ENCODE results near the gene FBN3. TPM values are rescaled to one million over a fixed set of nuclear protein-coding genes. Genes with fewer than 3 reads are reported as not detected.

The FBN3 gene
- total RNA-seq, 1 donor from 2014 or later: 63.7 TPM

DNA sequence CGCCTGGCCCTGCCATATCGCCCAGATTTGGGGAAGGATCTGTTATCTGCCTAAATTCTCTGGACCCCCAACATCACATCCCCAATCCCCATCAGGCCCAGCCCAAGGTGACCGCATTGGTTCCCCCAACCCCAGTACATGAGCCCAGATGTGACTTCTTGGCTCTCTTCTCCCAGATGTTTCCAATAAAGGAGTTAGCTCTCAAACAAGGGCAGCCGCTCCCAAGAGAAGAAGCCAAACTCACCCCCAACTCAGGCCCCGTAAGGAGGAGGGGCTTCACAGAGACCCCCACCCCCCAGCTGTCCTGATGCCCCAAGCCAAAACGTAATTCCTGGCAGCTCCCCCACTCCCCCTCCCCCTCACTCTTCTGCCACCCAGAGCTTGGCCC, 6.9 kb downstream of the FBN3 start:
- Mint-ChIP-seq H3K27ac (peak overlapping the region; percentile 46), H3K4me1 (ENCODE audit: unreplicated experiment) (peaks cover 24% of the 10 kb centered on the region), H3K9me3 (no peaks in the 10 kb centered on the region), H3K27me3 (no peaks in the 10 kb centered on the region), H3K4me3 (peak overlapping the region; percentile 46), H3K36me3 (peaks cover 5% of the 10 kb centered on the region)
- TF ChIP-seq, protein P1, sequence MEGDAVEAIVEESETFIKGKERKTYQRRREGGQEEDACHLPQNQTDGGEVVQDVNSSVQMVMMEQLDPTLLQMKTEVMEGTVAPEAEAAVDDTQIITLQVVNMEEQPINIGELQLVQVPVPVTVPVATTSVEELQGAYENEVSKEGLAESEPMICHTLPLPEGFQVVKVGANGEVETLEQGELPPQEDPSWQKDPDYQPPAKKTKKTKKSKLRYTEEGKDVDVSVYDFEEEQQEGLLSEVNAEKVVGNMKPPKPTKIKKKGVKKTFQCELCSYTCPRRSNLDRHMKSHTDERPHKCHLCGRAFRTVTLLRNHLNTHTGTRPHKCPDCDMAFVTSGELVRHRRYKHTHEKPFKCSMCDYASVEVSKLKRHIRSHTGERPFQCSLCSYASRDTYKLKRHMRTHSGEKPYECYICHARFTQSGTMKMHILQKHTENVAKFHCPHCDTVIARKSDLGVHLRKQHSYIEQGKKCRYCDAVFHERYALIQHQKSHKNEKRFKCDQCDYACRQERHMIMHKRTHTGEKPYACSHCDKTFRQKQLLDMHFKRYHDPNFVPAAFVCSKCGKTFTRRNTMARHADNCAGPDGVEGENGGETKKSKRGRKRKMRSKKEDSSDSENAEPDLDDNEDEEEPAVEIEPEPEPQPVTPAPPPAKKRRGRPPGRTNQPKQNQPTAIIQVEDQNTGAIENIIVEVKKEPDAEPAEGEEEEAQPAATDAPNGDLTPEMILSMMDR (conservative IDR thresholded peaks at IDR 0.05): no peak
- no peak for DNase-seq (ENCODE audit: extremely low spot score, unreplicated experiment)

DNA sequence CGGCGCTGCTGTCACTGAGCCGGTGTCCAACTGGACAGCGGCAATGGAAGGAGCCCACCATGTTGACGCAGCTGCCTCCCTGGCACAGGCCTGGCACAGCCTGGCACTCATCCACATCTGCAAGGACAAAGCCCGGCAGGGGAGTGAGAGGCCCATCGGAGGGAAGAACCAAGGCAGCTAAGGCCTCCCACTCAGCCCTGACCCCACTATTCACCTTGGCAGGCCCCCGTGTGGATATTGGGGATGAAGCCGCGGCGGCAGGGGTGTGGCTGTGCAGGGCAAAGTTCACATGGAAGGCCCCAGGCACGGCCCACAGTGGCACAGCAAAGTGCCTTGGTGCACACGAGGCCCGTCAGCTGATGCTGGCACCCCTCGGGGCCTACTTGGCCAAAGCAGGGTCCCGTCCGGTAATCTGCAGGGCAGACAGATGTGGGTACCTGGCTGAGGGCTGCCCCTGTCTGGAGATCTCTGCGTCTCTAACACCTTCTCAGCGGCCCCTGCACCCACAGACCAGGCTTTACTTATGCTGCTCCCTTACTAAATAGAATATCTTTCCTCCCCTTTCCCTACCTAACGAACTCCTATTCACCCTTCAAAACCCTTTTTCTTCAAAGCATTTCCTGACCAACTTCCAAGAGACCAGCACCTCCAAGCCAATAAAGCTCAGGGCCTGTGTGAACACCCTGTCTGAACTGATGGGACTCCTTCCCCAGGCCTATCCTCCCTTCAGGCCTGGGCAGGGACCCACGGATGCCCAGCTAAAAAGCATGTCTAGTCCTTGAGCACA, 7.5 kb downstream of the FBN3 start:
- TF ChIP-seq, protein P1 (conservative IDR thresholded peaks at IDR 0.05): no peak
- Mint-ChIP-seq H3K4me1 (ENCODE audit: unreplicated experiment) (peaks cover 24% of the 10 kb centered on the region), H3K27ac (peak overlapping the region; percentile 46), H3K27me3 (no peaks in the 10 kb centered on the region), H3K36me3 (peaks cover 5% of the 10 kb centered on the region), H3K9me3 (no peaks in the 10 kb centered on the region), H3K4me3 (peak overlapping the region; percentile 46)
- DNase-seq (ENCODE audit: extremely low spot score, unreplicated experiment): no peak

DNA sequence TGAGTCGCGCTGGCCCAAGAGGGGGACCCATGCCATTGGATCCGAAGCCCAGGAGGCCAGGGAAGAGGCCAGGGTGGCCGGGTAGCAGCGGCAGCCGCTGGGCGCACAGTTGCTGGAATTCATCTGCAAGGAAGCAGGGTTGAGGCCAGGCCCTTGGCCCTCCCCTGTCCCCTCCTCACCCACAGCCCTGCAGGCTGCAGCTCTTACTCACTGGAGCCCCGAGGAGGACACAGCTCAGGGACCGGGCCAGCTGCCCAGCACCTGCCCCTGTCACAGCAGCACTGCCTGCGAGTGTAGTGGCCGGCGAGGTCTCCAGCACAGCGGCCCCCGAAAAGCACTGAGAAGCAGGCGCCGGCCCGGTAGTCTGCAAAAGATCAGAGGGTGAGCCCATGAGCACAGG, 11.2 kb downstream of the FBN3 start:
- no peaks in the 10 kb centered on the region for H3K9me3 Mint-ChIP-seq
- H3K4me3 Mint-ChIP-seq: no peak overlapping the region
- peaks cover 13% of the 10 kb centered on the region for H3K4me1 Mint-ChIP-seq (ENCODE audit: unreplicated experiment)
- H3K27me3 Mint-ChIP-seq: no peaks in the 10 kb centered on the region
- TF ChIP-seq, protein P1 (conservative IDR thresholded peaks at IDR 0.05): no peak
- DNase-seq (ENCODE audit: extremely low spot score, unreplicated experiment): no peak
- no peak overlapping the region for H3K27ac Mint-ChIP-seq
- H3K36me3 Mint-ChIP-seq: peaks cover 5% of the 10 kb centered on the region

DNA sequence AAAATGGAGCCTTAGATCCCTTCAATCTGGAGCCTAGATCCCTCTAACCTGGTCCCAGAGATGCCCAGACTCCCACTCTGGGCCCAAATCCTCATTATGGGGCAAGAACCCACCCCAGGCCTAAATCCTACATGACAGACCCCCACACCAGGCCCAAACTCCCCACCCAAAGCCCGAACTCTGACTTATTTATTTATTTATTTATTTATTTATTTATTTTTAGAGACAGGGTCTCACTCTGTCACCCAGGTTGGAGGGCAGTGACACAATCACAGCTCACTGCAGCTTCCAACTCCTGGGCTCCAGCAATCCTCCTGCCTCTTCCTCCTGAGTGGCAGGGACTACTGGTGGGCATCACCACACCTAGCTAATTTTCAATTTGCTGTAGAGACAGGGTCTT, 12.0 kb downstream of the FBN3 start:
- peaks cover 4% of the 10 kb centered on the region for H3K36me3 Mint-ChIP-seq
- H3K9me3 Mint-ChIP-seq: no peaks in the 10 kb centered on the region

DNA sequence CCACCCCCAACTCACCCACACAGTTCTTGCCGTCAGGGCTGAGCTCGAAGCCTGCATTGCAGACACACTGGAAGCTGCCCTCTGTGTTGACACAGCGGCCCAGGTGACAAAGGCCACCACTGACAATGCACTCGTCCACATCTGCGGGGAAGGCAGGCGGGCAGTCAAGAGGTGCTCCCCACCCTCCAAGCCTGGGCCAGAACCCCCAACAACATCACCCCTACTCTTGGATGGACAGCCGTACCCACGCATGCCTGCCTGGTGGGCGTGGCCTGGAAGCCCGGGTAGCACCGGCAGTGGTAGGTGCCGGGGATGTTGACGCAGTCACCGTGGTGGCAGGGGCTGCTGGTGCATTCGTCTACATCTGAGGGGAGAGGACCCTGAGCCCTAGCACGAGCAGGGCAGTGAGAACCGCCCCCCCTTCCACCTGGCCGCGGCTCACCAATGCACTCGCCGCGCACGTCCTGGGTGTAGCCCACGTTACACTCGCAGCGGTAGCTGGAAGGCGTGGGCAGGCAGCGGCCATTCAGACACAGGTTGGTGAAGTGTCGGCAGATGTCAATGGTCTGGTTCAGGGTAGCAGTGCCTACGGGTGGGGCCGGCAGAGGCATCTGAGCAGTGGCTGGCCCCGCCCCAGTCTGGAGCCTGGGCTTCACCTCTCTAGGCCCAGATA, 13.3 kb downstream of the FBN3 start:
- DNase-seq (ENCODE audit: extremely low spot score, unreplicated experiment): peak; percentile 68
- Mint-ChIP-seq H3K4me1 (ENCODE audit: unreplicated experiment) (no peaks in the 10 kb centered on the region), H3K27ac (no peak overlapping the region), H3K9me3 (no peaks in the 10 kb centered on the region), H3K36me3 (no peaks in the 10 kb centered on the region), H3K4me3 (no peak overlapping the region), H3K27me3 (no peaks in the 10 kb centered on the region)
- TF ChIP-seq, protein P1 (conservative IDR thresholded peaks at IDR 0.05): no peak

More for the DNA sequence above, 12.0 kb downstream of the FBN3 start:
- H3K4me1 Mint-ChIP-seq (ENCODE audit: unreplicated experiment): peaks cover 5% of the 10 kb centered on the region
- no peaks in the 10 kb centered on the region for H3K27me3 Mint-ChIP-seq
- DNase-seq (ENCODE audit: extremely low spot score, unreplicated experiment): no peak
- H3K27ac Mint-ChIP-seq: no peak overlapping the region
- TF ChIP-seq, protein P1 (conservative IDR thresholded peaks at IDR 0.05): no peak
- no peak overlapping the region for H3K4me3 Mint-ChIP-seq

Measured in type B pancreatic cell (in vitro differentiated cells).